Measurements from ENCODE around the gene RNF115.

RNF115 gene

GRCh38 chr1:145845144-145845513 lies 21.2 kb upstream of the RNF115 start:
- no peak for TF ChIP-seq CTCF (IDR thresholded peaks at IDR 0.05)

- TF ChIP-seq CTCF (IDR thresholded peaks at IDR 0.05) = no peak
Observed at GRCh38 chr1:145843031-145843430, 19.1 kb upstream of the RNF115 start.

- no peak for TF ChIP-seq CTCF (IDR thresholded peaks at IDR 0.05)
Observed at GRCh38 chr1:145837656-145838055, 13.8 kb upstream of the RNF115 start.

DNA sequence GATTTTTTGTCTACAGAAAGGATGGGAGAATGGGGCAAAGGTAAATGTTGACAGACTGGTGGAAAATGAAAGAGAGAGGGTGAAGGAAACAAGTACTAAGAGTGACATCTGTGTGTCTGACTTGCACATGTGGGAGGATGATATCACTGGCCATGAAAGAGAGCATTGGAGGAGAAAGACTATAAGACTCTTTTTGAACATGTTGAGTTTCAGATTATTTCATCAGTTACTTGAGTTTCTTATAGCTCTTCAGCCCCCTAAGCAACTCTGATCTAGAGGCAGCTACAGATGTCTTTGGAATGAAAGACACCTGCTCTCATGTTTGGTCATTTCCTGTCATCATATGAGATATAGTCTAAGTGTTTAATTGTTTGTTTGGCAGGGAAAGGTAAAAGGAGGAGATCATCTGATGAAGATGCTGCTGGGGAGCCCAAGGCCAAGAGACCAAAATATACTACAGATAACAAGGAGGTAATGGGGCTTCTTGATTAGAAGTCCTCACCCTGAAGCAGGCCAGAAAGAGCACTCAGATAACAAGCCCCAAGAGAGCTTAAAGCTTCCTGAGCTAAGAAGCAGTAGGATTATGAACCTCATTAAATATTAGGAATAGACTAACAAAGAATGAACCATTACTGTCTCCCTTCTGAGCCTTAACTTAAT lies 4.6 kb upstream of the RNF115 start:
- TF ChIP-seq CTCF (IDR thresholded peaks at IDR 0.05) = no peak

DNA sequence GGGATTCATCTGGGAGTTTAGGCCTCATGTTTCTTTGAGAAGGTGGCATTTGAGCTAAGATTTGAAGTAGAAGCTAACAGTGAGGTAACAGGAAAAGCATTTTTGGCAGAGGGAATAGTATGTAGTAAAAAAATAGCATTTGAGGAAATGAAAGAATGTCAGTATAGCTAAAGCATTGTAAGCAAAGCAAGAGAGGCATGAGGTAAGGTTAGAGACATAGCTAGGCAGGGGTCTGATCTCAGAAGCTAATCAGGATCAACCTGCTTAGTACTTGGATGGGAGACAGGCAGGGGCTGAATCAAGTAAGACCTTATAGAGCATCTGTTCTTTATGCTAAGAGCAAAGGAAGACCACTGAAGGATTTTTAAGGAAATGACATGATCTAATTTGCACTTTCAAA lies 4.1 kb upstream of the RNF115 start:
- TF ChIP-seq CTCF (IDR thresholded peaks at IDR 0.05) = no peak

GRCh38 chr1:145826030-145826429 lies 2.1 kb upstream of the RNF115 start:
- no peak; the same call in 1 of the 2 replicates for TF ChIP-seq CTCF (IDR thresholded peaks at IDR 0.05)

DNA sequence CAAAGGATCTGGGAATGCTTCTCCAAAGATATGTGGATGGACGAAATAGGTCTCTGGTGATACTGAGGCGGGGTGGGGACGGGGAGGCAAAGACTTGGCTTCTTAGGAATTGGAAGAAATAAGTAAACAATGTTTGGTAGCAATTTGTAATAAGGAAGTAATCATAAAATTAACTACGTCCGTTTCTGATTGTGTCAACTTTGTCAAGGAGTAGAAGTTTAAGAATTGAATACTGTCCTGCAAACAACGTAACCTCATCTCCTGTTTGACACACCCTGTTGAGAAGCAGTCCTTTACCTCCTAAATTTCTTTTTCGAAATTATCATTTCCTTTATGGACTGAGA lies 576 bp upstream of the RNF115 start:
- TF ChIP-seq CTCF (IDR thresholded peaks at IDR 0.05) = no peak

DNA sequence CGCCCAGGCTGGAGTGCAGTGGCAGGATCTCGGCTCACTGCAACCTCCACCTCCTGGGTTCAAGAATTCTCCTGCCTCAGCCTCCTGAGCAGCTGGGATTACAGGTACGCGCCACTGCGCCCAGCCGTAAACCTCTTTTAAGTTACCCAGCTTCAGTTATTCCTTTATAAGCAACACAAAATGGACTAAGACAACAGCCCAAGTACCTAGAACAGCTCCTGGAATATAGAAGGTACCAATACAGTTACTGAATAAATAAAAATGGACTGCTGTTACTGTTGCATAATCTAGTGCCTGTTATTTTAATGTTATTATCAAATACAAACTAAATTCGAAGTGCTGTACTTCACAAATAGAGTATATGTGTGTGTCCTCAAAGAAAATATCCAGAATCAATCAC lies 17.1 kb downstream of the RNF115 start:
- no peak for TF ChIP-seq CTCF (IDR thresholded peaks at IDR 0.05)
